ENCODE results near the gene COL18A1.
"Not testable (repeated sequence)": the region's sequence is repeated elsewhere in the genome, so short reads cannot be mapped to it uniquely, and the experiment has no call there.

The COL18A1 gene

DNA sequence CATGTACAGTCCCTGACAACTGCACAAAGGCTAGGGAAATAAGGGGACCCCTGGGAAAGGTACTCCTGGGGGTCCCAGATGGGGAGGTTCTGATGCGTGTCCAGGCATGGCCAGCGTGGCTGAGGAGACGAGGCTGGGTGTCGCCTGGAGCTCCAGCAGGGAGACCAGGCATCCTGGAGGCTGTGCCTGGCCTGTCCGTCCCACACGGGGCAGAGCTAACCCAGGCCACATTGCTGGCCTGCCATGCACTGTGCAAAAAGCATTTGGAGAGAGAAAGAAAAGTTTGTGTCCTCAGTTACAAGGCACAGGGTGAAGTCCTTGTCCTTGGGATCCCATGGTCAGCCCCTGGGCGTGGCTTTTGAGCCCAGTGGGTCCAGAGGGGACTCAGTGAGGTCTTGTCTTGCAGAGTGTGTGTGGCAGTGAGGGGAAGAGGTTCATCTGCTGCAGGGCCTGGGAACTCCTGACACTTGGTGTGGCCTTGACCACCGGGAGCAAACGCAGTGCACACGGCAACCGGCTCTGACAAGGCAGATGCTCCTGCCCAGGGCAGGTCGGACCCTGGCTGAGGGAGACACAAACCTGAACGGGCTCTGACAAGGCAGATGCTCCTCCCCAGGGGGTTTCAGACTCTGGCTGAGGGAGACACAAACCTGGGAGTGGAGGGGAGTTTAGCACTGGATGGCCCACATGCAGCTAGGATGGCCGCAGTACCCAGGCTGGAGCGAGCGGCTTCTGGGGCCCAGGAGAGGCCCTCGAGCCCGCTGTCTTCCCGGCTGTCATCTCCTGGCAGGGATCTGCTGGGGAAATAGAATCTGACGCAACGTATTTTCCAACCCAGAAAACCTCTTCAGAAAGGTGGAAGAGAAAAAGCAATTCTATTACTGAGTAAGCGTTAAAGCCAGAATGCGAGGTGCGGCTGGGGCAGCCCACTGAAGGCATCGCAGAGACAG lies 37.3 kb upstream of the COL18A1 start:
- DNase-seq (ENCODE audit: low spot score), result no peak

DNA sequence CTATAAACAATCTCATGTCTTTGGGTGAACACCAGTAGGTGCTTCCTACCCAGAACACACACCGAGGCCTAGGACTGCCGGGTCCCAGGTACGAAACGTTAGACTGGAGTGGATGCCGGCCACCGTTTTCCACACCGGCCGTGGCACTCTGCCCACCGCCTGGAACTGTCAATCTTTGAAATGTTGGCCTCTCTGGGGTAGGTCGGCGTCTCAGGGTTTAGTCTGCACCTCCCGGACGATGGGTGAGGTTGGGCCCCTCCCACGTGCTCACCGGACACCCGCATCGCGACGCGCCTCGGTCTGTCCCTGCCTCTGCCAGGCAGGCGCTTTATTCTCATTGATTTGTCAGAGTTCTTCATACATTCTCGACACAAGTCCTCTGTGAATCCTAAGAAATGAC lies 35.9 kb upstream of the COL18A1 start:
- not testable (repeated sequence) for DNase-seq (ENCODE audit: low spot score)

DNA sequence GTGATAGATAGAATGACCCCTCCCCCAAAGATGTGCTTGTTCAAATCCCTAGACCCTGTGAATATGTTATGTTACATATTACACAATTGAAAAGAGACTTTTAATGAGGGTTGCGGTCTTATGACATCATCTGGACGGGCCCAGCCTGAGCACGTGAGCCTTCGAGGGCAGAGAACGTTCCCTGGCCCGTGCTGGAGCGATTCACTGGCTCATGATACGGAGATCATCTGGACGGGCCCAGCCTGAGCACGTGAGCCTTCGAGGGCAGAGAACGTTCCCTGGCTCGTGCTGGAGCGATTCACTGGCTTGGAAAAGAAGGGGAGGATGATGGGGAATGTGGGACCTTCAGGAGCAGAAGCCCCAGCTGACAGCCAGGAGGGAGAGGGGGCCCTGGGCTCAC lies 34.4 kb upstream of the COL18A1 start:
- DNase-seq (ENCODE audit: low spot score), result no peak

DNA sequence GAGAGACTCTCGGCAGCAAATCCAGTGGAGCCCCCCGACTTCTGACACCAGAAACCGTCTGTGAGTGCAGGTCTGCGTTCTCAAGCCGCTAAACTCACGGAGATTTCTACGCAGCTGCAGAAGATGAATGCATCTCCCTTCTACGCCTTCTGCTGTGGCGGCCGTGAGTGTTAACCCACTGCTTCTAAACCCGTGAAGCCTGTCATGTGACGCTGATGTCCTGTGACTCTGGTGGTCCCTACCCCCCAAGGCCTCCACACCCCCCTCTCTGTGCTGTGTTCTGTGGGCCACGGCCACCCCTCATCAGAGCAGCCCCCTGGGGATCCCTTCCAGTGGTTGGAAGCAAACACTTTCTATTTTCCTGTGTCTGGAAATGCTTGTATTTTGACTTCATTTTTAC lies 33.9 kb upstream of the COL18A1 start:
- no peak for DNase-seq (ENCODE audit: low spot score)

DNA sequence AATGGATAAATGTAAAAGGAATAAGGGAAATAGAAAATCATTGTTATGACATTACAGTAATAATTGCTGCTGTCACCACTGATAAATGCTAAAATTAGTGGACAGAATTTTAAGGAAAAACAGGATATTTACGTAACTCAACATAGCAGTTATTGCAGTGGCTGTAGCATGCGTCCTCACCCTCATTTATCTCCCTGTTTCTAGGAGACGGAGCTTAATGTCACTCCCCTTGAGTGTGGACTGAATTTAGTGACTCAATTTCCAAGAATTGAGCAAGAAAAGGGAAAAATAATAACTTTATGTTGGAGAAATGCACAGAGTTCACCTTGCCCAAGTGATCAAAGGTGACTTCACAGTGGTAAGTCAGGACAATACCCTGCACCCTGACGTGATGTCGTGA lies 33.3 kb upstream of the COL18A1 start:
- DNase-seq (ENCODE audit: low spot score), result no peak

DNA sequence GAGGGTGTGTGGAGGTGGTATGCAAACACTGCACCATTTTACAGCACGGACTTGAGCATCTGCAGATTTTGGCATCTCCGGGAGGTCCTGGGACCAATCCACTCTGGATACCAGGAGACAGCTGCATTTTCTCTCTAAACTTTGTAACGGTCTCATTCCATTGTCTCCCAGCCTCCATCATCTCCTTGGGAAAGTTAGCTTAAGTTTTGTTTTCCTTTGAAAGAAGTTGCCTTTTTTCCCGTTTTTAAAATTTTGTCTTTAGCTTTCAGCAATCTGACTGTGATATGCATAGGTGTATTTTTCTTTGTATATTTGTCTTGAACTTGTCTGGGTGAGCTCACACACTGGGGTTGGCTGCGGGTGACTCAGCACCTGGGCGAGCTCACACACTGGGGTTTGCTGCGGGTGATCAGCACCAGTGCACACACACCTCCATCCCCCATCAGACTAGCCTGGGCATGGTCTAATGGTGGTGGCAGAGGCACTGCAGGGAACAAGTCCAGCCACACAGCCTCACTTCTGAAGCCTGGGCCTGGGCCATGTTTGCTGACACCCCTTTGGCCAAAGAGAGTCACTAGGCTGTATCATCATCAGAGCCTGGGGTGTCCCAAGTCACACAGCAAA lies 32.1 kb upstream of the COL18A1 start:
- no peak for DNase-seq (ENCODE audit: low spot score)

DNA sequence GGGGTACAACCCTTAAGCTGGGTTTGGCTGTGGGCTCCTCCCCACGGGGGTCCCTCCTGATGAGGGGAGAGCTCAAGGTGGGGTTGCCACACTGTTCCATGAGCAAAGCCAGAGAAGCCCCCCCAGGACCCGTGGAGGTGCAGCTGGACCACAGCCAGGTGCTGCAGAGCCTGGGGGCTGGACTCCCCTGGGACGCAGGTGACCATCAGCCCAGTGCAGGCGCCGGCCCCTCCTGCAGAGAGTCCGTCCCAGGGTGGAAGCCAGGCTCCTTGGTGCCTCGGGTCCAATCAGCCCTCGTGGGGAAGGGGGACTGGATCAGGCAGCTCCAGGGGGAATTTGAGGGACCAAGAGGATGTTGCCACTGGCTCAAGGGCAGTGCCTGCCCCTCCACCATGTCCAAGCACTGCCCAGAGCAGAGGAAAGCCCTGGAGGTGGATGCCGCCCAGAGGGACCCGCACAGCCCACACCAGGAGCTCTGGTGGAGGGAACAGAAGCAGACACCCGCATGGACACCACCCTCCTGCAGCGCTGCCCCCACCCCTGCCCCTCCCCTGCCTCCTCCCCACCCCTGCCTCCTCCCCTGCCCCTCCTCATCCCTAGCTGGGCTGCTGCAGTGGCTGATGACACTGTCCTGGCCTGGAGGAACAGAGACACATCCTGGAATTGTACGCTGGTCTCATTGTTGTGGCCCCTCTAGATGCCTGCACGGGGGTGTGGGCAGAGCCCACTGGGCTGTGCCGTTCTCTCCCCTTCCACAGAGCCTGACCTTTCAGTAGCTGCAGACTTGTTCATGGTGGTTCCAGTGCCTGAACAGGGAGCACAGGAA lies 30.8 kb upstream of the COL18A1 start:
- no peak for DNase-seq (ENCODE audit: low spot score)

DNA sequence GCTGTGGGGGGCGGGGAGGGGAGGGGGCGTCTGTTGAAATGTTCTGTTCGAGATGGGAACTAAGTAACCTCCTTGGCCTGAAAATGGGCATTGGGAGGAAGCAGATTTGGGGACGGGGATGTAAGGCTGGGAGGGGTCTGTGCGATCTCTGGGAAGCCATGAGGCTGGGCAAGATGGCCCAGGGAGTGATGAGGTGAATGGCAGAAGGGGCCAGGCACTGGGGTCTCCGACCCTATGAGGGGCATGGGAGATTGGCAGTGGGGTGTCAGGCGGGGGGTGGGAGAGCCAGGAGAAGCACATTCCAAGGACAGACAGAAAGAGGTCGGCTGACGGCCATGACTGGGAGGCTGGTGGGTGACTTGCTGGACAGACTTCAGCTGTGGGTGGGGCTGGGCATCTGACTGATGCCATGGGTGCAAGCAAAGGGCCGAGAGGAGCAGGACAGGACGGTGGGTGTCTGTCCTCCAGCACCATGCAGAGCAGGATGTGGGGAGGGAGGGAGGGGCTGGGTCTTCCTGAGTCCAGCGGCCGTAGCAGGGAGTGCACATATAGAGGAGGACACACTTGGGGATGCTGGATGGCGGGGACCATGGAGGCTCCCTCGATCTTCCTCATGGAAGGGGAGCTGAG lies 30.0 kb upstream of the COL18A1 start:
- no peak for DNase-seq (ENCODE audit: low spot score)

DNA sequence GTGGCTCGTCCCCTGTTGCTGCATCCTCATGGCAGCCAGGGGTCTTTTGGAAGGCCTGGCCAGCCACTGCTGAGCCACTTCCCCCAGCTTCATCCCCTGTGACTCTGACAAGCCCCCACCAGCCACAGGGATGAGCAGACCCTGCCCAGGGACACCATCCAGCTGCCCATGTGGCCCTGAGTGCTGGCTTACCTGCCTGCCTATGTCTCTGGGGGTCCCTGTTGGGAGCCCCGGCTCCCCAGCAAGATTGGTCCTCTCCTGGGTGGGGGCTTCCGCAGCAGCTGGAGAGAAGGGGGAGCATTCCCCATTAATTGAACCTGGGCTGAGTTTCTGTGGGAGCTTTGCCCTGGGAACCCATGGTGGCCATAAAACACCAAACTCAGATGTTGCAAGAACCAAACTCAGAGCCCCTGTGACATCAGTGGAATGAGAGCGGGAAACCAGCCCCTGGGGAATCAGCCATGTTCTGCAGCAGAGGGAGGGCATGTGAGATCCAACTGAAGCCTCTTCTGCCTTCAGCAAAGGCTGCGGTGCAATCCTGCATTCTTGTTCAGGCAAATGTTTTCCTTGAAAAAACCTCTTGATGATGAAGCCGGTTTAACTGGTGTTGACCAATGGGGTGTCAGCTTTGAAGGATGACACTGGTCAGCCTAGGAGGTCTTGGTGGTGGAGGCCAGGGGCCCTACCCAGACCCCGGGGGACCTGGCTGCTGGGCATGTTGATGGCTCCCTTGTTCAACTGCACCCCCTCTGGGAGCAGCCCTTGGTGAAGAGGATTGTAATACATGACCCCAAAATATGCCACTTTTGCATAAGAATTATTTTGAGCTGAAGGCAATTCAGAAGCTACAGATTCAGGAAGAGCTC lies 28.3 kb upstream of the COL18A1 start:
- no peak for DNase-seq (ENCODE audit: low spot score)

DNA sequence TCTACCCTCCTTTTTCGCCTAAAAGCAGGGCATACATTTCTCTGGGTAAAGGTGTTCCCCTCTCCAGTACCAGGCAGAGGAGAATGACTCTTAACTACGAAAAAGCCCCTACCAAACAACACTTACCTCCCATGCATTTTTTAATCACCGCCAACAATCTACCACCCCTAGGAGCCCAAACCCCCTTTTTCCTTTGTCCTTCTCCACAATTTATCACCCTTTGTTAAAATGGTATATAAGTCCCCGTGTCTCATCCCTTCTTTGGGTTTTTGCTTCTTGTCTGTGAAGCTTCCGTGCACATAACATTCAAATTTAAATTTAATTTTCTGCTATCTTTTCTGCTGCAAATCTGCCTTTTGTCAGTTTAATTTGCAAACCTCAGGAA lies 27.6 kb upstream of the COL18A1 start:
- no peak for DNase-seq (ENCODE audit: low spot score)

DNA sequence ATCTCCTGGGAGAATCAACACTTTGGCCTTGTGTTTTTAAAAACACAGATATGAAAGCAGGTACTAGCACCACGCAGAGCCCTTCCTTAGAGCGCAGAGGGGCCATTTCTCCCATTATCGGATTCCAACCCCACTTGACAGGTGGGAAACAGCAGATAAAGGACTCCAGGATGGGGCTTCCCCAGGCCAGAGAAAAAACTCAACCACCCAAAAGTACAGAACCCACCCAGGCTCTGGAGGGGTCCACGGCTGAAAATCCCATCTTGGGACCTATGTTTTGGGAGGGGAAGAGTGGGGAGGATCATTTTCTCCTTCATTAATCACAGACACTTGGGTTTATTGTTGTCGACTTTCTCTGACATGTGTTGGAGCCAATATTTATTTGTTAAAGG lies 27.1 kb upstream of the COL18A1 start:
- no peak for DNase-seq (ENCODE audit: low spot score)

DNA sequence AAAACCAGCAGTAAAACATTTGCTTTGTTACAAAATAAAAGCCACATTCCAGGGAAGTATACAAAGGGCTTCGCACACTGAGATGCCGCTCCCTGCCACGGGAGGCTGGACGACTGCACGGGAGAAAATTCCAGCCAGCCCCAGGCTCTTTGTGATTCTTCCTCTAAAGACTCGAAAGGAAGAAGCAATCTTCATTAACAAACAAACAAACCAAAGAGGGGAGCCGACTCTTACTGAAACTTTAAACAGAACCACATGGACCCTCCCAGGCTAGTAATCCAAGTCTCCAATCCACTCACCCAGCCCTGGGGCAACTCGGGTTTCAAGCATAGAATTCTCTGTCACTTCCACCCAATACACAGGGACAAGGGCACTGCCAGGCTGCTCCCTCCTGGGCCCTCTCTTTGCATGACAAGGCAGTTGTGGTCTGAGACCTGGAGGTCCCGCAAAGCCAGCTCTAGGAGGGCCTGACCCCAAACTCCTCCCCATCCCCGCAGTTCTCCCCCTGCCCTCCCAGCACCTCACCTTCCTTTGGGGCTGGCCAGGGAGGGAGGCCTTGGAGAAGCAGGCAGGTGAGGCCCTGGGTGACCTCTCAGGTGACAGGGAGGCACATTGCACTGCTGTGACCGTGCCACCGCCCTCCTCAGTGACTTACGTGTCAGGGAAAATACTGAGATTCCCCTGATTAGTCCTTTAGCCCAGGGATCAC lies 26.6 kb upstream of the COL18A1 start:
- DNase-seq (ENCODE audit: low spot score), result no peak

DNA sequence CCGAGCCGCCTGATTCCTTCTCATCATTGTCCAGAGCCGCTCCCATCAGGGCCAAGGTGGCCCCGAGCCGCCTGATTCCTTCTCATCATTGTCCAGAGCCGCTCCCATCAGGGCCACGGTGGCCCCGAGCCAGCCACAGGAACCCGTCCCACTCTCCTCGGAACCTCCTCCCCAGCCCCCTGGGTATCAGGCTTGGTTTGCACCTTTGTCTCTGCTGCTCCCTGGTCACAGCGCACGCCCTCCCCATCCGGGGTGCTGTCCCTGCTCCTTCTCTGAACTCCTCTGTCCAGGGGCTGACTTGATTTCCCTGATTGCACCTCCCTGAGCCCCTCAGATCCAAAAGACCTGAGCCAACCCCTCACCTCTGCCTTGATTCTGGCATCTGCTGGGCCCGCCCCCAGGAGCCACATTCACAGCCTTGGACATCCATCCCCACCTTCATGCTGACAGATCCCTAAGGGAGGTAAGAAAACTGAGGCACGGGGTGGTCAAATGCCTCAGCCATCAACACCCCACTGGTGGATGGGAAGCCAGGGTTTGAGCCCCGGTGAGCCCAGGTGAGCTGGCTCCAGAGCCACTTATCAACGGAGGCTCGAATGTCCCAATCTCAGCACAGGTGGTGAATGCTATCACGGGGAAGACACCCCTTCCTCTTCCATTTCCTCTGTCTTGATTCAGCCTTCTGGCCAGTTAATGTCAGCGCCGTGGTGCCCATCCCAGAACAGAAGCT lies 25.6 kb upstream of the COL18A1 start:
- DNase-seq (ENCODE audit: low spot score), result no peak

DNA sequence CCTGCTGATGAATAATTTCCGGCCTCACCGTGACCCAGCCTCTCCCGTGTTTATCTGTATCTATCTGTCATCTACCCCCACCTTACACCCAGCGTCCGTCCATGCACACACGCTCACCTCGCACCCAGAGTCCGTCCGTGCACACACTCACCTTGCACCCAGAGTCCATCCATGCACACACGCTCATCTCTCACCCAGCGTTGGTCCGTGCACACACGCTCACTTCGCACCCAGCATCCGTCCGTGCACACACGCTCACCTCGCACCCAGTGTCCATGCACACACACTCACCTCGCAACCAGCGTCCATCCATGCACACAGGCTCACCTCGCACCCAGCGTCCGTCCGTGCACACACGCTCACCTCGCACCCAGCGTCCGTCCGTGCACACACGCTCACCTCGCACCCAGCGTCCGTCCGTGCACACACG lies 25.0 kb upstream of the COL18A1 start:
- DNase-seq (ENCODE audit: low spot score), result no peak

DNA sequence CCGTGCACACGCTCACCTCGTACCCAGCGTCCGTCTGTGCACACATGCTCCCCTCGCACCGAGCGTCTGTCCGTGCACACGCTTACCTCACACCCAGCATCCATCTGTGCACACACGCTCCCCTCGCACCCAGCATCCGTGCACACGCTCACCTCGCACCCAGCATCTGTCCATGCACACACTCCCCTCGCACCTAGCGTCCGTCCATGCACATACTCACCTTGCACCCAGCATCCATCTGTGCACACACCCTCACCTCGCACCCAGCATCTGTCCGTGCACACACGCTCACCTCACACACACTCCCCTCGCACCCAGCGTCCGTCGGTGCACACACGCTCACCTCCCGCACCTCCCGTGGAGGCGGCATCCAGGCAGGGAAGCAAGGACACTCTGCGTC lies 24.4 kb upstream of the COL18A1 start:
- DNase-seq (ENCODE audit: low spot score), result no peak

DNA sequence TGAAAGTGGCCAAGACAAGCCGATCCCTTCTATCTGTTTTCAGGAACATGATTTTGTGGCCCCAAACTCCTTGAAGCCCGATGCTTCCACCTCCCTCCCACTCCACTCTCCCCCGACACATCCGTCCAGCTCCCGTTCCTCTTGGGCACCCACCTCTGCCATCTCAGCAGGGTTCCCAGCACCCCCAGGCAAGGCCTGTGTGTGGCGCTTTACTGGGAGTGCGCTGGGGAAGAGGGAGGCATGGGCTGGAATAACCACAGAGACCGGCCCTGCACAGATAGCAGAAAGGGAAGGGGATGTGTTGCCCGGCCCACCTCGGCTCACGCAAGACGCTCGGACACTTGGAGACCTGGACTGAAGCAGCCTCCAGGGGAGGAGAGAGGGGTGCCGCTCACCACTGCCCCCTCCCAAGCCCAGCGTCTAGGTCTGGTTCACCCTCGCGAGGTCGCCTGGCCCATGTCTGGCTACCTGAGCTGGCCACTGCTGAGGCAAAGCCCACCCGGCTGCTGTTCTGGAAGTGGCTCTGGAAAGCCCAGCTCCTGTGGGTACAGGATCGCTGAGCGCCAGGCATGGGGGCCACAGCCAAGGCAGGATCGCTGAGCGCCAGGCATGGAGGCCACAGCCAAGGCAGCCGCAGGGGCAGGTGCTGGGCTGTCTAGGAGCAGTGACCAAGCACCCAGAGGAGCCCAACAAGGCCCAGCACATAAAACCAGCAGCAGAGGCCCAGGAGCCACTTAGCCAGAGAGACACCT lies 23.8 kb upstream of the COL18A1 start:
- DNase-seq (ENCODE audit: low spot score), result no peak

DNA sequence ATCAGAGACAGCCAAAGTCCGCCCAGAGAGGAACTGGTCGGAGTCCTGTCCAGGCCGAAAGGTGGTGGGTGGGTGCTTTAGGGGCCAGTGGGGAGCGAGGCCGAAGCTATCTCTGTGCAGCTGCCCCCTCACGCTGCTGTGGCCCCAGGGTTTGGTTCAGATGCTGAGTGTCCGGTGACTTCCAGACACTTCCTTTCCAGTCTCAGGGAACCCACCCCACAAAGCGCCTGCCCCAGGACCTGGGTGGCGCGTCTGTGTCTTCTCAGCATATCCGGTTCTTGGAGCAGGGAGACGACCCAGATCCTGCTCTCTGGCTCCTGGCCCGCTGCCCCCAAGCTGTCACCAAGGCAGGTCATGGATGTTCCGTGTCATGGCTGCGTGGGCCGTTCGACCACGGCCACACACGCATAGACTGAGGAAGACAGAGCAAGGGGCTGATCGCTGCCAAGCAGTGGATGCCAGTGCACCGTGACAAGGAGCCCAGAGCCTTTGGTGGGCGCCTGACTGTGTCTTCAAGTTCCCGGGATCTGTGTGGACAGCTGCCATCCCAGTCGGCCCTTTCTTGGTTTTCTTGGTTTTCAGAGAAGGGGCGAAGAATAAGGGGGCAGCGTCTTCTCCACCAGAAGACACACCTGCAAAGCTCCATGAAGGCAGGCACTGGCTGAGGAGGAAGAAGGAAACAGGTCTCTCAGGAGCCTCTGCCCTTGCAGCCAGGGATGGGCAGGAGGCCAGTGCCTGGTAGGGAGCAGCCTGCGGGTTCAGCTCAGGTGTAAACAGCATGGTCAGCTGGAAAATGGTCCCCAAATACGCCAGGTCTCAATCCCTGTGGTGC lies 22.9 kb upstream of the COL18A1 start:
- no peak for DNase-seq (ENCODE audit: low spot score)

DNA sequence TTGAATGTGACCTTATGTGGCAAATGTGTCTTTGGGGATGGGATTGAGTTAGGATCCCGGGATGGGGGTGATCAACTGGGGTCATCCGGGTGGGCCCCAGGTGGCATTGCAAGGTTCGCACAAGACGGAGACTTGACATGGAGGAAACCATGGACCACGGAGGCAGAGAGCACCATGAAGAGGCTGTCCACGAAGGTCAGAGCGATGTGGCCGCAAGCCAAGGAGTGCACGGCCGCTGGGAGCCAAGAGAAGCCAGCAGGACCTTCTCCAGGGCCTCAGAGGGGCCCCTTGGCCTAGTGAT lies 22.3 kb upstream of the COL18A1 start:
- DNase-seq (ENCODE audit: low spot score), result no peak

Data from Ammon's horn (tissue), 1 donor.